Measurements from ENCODE around the gene LRCH1. TPM values are rescaled to one million over a fixed set of nuclear protein-coding genes. Genes with fewer than 3 reads are reported as not detected.

The LRCH1 gene
- total RNA-seq, 1 experiment from 2014 or later = 11.8 TPM

- ChIA-PET CTCF (interaction anchor here (1.0 to 1.5 kb wide), 2 partner anchors 17 to 46 kb away, joined by 3 to 5 read pairs; no protein-coding TSS in a partner anchor), POLR2A (interaction anchor here (1.1 kb wide), 1 partner anchor 10 kb away, joined by 5 read pairs; no protein-coding TSS in a partner anchor)
- DNase-seq (ENCODE audit: low spot score) = no peak
- Mint-ChIP-seq H3K27me3 (ENCODE audit: low read depth) (no peaks in the 10 kb centered on the region), H3K4me1 (peaks cover 86% of the 10 kb centered on the region), H3K4me3 (no peak overlapping the region), H3K9me3 (no peaks in the 10 kb centered on the region), H3K36me3 (no peaks in the 10 kb centered on the region), H3K27ac (no peak overlapping the region)
- ATAC-seq = no peak
- TF ChIP-seq TEAD4 (CRISPR knock-in tag; IDR thresholded peaks at IDR 0.05) (no peak), USF2 (CRISPR knock-in tag; IDR thresholded peaks at IDR 0.05) (no peak), E2F4 (CRISPR knock-in tag; IDR thresholded peaks at IDR 0.05; ENCODE audit: borderline replicate concordance, low read depth) (no peak), FOXJ3 (CRISPR knock-in tag; IDR thresholded peaks at IDR 0.05; ENCODE audit: borderline replicate concordance) (no peak), GRHL2 (CRISPR knock-in tag; IDR thresholded peaks at IDR 0.05; ENCODE audit: insufficient replicate concordance, severe bottlenecking) (no peak), ETV6 (CRISPR knock-in tag; IDR thresholded peaks at IDR 0.05) (no peak), FOXP4 (CRISPR knock-in tag; IDR thresholded peaks at IDR 0.05) (no peak), RELA (CRISPR knock-in tag; IDR thresholded peaks at IDR 0.05; ENCODE audit: borderline replicate concordance) (no peak), TEAD1 (CRISPR knock-in tag; IDR thresholded peaks at IDR 0.05) (no peak), ZNF263 (CRISPR knock-in tag; IDR thresholded peaks at IDR 0.05; ENCODE audit: low read depth) (no peak), AFF4 (CRISPR knock-in tag; IDR thresholded peaks at IDR 0.05; ENCODE audit: borderline replicate concordance) (no peak), MAX (CRISPR knock-in tag; IDR thresholded peaks at IDR 0.05) (no peak)
These were observed 67.5 kb downstream of the LRCH1 start for GRCh38 chr13:46620471-46620870.

- ATAC-seq = no peak
- Mint-ChIP-seq H3K4me1 (peaks cover 87% of the 10 kb centered on the region), H3K4me3 (no peak overlapping the region), H3K9me3 (no peaks in the 10 kb centered on the region), H3K27me3 (ENCODE audit: low read depth) (no peaks in the 10 kb centered on the region), H3K27ac (peak overlapping the region; percentile 23), H3K36me3 (no peaks in the 10 kb centered on the region)
- ChIA-PET POLR2A (no interaction called here), CTCF (interaction anchor here (1.1 to 2.7 kb wide), 3 partner anchors 17 to 108 kb away, joined by 3 to 10 read pairs (median 5); no protein-coding TSS in a partner anchor)
- no peak for DNase-seq (ENCODE audit: low spot score)
- TF ChIP-seq ZNF317 (CRISPR knock-in tag; IDR thresholded peaks at IDR 0.05; ENCODE audit: borderline replicate concordance, low read depth) = no peak
- TF ChIP-seq FOXK1 (CRISPR knock-in tag; IDR thresholded peaks at IDR 0.05) = no peak
- TF ChIP-seq CDX4 (CRISPR knock-in tag; IDR thresholded peaks at IDR 0.05; ENCODE audit: borderline replicate concordance) = no peak
- TF ChIP-seq GTF2I (CRISPR knock-in tag; conservative IDR thresholded peaks at IDR 0.05) = no peak
- TF ChIP-seq USF1 (CRISPR knock-in tag; IDR thresholded peaks at IDR 0.05) = no peak
- no peak for TF ChIP-seq EMX1 (CRISPR knock-in tag; IDR thresholded peaks at IDR 0.05)
- no peak for TF ChIP-seq PREB (CRISPR knock-in tag; IDR thresholded peaks at IDR 0.05; ENCODE audit: borderline replicate concordance)
- no peak for TF ChIP-seq PRDM15 (CRISPR knock-in tag; IDR thresholded peaks at IDR 0.05)
These were observed 68.2 kb downstream of the LRCH1 start for GRCh38 chr13:46621133-46621532.
